Measurements from ENCODE around the gene C3orf22. TPM values are rescaled to one million over a fixed set of nuclear protein-coding genes. Genes with fewer than 3 reads are reported as not detected.

C3orf22 gene
- total and polyA plus RNA-seq, 2 donors, result 0.05 TPM; not detected in 1

DNA sequence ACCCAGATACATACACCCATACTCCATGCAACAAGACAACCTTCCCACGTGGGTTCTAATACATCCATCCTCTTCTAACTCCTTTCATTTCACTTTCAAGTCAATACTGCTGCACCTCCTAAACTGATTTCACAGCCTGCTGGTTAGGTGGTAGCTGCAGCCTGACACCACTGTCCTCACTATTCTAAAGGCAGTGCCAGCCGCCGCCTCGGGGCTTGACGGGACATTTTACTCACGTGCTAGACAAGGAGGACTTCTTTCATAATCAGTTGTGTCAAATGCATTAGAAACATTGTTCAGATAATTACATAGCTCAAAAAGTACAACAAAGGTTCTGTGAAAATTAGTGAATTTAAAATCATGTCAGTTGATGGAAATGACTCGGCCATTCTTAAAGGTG is 47.4 kb downstream of the C3orf22 start:
- H3K36me3 ChIP-seq (ENCODE audit: control insufficient read depth in 2 of 2, insufficient read depth in 2 of 2, low read length in 1 of 2), result no peaks in the 10 kb centered on the region
- WGBS, result 81% methylated on average over 7 of the region's 7 CpGs
- no peak overlapping the region for H3K4me3 ChIP-seq (ENCODE audit: low read length in 2 of 2)
- H3K27ac ChIP-seq (ENCODE audit: low read depth in 1 of 2, low read length in 1 of 2), result no peak overlapping the region
- no peaks in the 10 kb centered on the region for H3K27me3 ChIP-seq (ENCODE audit: control insufficient read depth in 2 of 2, insufficient read depth in 1 of 2, low read length in 1 of 2)
- no peaks in the 10 kb centered on the region for H3K9me3 ChIP-seq (ENCODE audit: control insufficient read depth in 2 of 2, insufficient read depth in 1 of 2, low read length in 1 of 2)
- peaks cover 0 to 3% of the 10 kb centered on the region in 2 donors for H3K4me1 ChIP-seq (ENCODE audit: control insufficient read depth in 2 of 2, insufficient read depth in 2 of 2, low read length in 2 of 2)
- DNase-seq (ENCODE audit: low read depth in 6 of 9, low spot score in 9 of 9), result no peak

DNA sequence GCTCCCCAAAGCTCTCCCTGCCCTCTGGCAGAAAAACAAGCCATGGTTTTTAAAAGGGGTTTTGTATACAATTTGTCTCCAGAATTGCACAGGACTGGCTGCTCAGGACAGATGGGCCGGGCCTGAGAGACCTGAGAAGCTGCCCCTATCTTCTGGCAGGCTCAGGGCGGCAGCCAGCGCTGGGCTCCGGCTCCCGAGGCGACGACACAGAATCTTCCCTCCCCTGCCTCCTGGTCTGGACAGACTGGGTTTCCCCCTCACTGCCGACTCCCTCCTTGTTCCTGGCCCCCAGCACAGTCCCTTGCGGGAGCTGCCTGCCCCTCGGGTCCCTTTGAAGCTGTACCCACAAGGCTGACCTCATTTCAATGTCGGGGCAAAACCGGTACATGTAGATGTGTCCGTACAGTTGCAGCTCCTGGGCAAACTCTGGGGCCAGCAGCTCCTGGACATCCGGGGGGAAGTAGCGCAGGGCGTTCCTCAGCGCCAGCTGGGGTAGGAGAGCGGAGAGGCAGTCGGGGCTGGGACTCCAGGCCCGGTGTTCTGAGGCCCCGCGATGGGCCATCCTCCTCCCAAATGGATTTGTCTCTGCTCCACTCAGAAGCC is 48.3 kb downstream of the C3orf22 start:
- Histone ChIP-seq H3K27me3 (ENCODE audit: control insufficient read depth in 2 of 2, insufficient read depth in 1 of 2, low read length in 1 of 2) (no peaks in the 10 kb centered on the region), H3K4me1 (ENCODE audit: control insufficient read depth in 2 of 2, insufficient read depth in 2 of 2, low read length in 2 of 2) (peaks cover 0 to 3% of the 10 kb centered on the region in 2 donors), H3K4me3 (ENCODE audit: low read length in 2 of 2) (no peak overlapping the region), H3K9me3 (ENCODE audit: control insufficient read depth in 2 of 2, insufficient read depth in 1 of 2, low read length in 1 of 2) (no peaks in the 10 kb centered on the region), H3K36me3 (ENCODE audit: control insufficient read depth in 2 of 2, insufficient read depth in 2 of 2, low read length in 1 of 2) (no peaks in the 10 kb centered on the region), H3K27ac (ENCODE audit: low read depth in 1 of 2, low read length in 1 of 2) (no peak overlapping the region)
- no peak for DNase-seq (ENCODE audit: low read depth in 6 of 9, low spot score in 9 of 9)
- 97% methylated on average over 22 of the region's 22 CpGs for WGBS

DNA sequence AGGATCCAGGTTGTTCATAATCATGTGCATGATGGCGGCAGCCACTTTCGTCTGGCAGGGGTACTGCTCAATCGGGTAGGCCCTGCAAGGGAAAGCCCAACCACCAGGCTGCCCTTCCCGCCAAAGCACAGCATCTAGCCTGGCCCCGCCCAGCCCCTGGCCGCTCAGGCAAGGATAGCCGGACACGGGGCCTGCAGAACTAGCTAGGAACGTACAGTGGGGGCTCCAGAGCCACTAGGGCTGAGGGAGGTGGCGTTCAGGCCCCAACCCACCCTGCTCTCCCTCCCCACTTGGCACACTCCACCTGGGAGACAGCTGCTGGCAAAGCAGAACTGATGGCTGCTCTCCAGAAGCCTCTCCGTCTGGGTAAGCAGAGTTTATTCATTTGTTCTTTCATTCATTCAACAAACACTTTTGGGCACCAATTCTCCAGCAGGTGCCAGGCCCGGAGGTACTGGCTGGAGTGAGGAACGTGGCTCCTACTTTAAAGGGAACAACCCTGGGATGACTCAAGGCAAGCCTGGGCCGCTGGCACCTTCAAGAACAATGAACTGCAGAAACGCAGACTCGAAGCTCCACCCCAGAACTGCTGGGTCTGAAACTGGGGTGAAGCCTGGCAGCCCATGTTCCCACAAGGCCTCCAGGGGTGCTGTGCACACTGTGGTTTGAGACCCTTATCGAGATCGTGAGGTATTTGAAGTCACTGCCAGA is 49.0 kb downstream of the C3orf22 start:
- Histone ChIP-seq H3K4me1 (ENCODE audit: control insufficient read depth in 2 of 2, insufficient read depth in 2 of 2, low read length in 2 of 2) (peaks cover 0 to 3% of the 10 kb centered on the region in 2 donors), H3K27ac (ENCODE audit: low read depth in 1 of 2, low read length in 1 of 2) (no peak overlapping the region), H3K36me3 (ENCODE audit: control insufficient read depth in 2 of 2, insufficient read depth in 2 of 2, low read length in 1 of 2) (no peaks in the 10 kb centered on the region), H3K27me3 (ENCODE audit: control insufficient read depth in 2 of 2, insufficient read depth in 1 of 2, low read length in 1 of 2) (no peaks in the 10 kb centered on the region), H3K4me3 (ENCODE audit: low read length in 2 of 2) (no peak overlapping the region), H3K9me3 (ENCODE audit: control insufficient read depth in 2 of 2, insufficient read depth in 1 of 2, low read length in 1 of 2) (no peaks in the 10 kb centered on the region)
- no peak for DNase-seq (ENCODE audit: low read depth in 6 of 9, low spot score in 9 of 9)
- 91% methylated on average over 18 of the region's 18 CpGs for WGBS

DNA sequence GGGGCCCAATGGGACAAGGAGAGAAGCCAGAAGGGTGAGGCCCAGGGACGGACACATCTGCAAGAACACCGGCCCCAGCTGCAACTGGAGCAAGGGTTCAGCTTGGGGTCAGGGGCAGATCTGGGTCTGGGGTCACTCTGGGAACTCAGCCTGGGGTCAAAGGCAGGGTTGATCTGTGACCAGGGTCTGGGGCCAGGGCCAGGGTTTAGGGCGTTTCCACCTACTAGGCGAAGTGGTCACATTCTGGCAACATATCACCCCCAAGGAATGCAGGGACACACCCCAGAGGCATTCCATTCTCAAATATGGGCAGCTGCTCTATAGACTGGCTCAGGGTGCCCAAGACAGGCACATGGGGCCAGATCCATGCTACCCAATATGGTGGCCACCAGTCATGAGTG is 50.2 kb downstream of the C3orf22 start:
- Histone ChIP-seq H3K36me3 (ENCODE audit: control insufficient read depth in 2 of 2, insufficient read depth in 2 of 2, low read length in 1 of 2) (no peaks in the 10 kb centered on the region), H3K4me1 (ENCODE audit: control insufficient read depth in 2 of 2, insufficient read depth in 2 of 2, low read length in 2 of 2) (peaks cover 0 to 3% of the 10 kb centered on the region in 2 donors), H3K27ac (ENCODE audit: low read depth in 1 of 2, low read length in 1 of 2) (no peak overlapping the region), H3K27me3 (ENCODE audit: control insufficient read depth in 2 of 2, insufficient read depth in 1 of 2, low read length in 1 of 2) (no peaks in the 10 kb centered on the region), H3K9me3 (ENCODE audit: control insufficient read depth in 2 of 2, insufficient read depth in 1 of 2, low read length in 1 of 2) (no peaks in the 10 kb centered on the region), H3K4me3 (ENCODE audit: low read length in 2 of 2) (no peak overlapping the region)
- no peak for DNase-seq (ENCODE audit: low read depth in 6 of 9, low spot score in 9 of 9)
- WGBS, result 97% methylated on average over 4 of the region's 4 CpGs

DNA sequence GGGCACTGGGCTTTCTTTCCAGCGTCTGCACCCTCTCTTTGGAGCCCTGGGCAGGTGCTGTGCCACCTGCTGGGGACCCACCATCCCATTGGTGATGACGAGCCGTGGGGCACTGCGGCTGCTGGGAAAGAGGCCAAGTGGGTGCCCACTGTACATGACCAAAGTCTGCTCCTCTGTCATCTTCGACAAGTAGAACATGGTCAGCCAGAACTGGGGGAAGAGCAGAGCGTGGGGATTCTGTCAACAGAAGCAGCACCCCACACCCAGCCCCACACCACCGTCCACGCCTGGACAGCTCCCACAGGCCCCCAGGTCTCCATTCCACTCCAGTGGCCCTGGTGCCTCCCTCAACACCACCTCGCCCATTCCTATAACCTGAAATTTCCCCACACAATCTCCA is 50.8 kb downstream of the C3orf22 start:
- no peak for DNase-seq (ENCODE audit: low read depth in 6 of 9, low spot score in 9 of 9)
- Histone ChIP-seq H3K27me3 (ENCODE audit: control insufficient read depth in 2 of 2, insufficient read depth in 1 of 2, low read length in 1 of 2) (no peaks in the 10 kb centered on the region), H3K9me3 (ENCODE audit: control insufficient read depth in 2 of 2, insufficient read depth in 1 of 2, low read length in 1 of 2) (no peaks in the 10 kb centered on the region), H3K4me1 (ENCODE audit: control insufficient read depth in 2 of 2, insufficient read depth in 2 of 2, low read length in 2 of 2) (peaks cover 0 to 3% of the 10 kb centered on the region in 2 donors), H3K27ac (ENCODE audit: low read depth in 1 of 2, low read length in 1 of 2) (no peak overlapping the region), H3K4me3 (ENCODE audit: low read length in 2 of 2) (no peak overlapping the region), H3K36me3 (ENCODE audit: control insufficient read depth in 2 of 2, insufficient read depth in 2 of 2, low read length in 1 of 2) (no peaks in the 10 kb centered on the region)
- WGBS, result 92% methylated on average over 9 of the region's 9 CpGs

DNA sequence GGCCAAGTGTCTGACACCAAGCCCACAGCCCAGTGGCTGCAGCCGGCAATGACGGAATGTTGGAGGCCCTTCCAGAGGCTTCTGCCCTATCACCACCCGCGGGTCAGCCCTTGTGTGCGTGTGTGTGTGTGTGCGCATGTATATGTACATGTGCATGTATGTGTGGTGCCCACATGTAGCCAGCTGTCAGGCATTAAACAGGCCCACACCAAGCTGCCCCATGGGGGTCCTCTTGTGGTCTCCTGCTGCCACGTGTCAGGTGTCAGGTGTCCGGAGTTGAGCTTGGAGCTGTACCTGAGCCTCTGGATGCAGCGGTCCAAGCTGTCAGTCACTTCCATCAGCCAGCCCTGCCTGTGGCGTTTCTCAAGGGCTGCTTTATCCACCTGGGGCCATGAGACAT is 55.0 kb downstream of the C3orf22 start:
- H3K4me3 ChIP-seq (ENCODE audit: low read length in 2 of 2), result no peak overlapping the region
- peaks cover 0 to 6% of the 10 kb centered on the region in 2 donors for H3K9me3 ChIP-seq (ENCODE audit: control insufficient read depth in 2 of 2, insufficient read depth in 1 of 2, low read length in 1 of 2)
- DNase-seq (ENCODE audit: low read depth in 6 of 9, low spot score in 9 of 9), result no peak
- no peaks in the 10 kb centered on the region for H3K27me3 ChIP-seq (ENCODE audit: control insufficient read depth in 2 of 2, insufficient read depth in 1 of 2, low read length in 1 of 2)
- H3K36me3 ChIP-seq (ENCODE audit: control insufficient read depth in 2 of 2, insufficient read depth in 2 of 2, low read length in 1 of 2), result no peaks in the 10 kb centered on the region
- WGBS, result 97% methylated on average over 10 of the region's 10 CpGs
- H3K4me1 ChIP-seq (ENCODE audit: control insufficient read depth in 2 of 2, insufficient read depth in 2 of 2, low read length in 2 of 2), result peaks cover 7 to 15% of the 10 kb centered on the region in 2 donors
- H3K27ac ChIP-seq (ENCODE audit: low read depth in 1 of 2, low read length in 1 of 2), result no peak overlapping the region

DNA sequence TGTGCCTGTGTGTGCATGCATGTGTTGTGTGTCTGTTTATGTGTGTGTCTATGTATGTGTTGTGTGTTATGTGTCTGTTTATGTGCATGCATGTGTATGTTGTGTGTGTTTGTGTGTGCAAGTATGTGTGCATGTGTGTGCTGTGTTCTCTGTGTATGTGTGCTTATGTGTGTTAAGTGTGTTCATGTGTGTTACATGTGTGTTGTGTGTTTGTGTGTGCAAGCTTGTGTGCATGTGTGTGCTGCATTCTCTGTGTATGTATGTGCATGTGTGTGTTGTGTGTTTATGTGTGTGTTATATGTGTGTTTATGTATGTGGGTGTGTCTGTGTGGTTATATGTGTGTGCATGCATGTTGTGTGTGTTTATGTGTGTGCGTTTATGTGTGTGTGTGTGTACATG is 56.1 kb downstream of the C3orf22 start:
- 100% methylated on average over 1 of the region's 1 CpG for WGBS
- Histone ChIP-seq H3K4me3 (ENCODE audit: low read length in 2 of 2) (no peak overlapping the region), H3K4me1 (ENCODE audit: control insufficient read depth in 2 of 2, insufficient read depth in 2 of 2, low read length in 2 of 2) (peaks cover 17 to 25% of the 10 kb centered on the region in 2 donors), H3K27me3 (ENCODE audit: control insufficient read depth in 2 of 2, insufficient read depth in 1 of 2, low read length in 1 of 2) (no peaks in the 10 kb centered on the region), H3K36me3 (ENCODE audit: control insufficient read depth in 2 of 2, insufficient read depth in 2 of 2, low read length in 1 of 2) (no peaks in the 10 kb centered on the region), H3K27ac (ENCODE audit: low read depth in 1 of 2, low read length in 1 of 2) (no peak overlapping the region), H3K9me3 (ENCODE audit: control insufficient read depth in 2 of 2, insufficient read depth in 1 of 2, low read length in 1 of 2) (peaks cover 0 to 6% of the 10 kb centered on the region in 2 donors)
- DNase-seq (ENCODE audit: low read depth in 6 of 9, low spot score in 9 of 9), result no peak

DNA sequence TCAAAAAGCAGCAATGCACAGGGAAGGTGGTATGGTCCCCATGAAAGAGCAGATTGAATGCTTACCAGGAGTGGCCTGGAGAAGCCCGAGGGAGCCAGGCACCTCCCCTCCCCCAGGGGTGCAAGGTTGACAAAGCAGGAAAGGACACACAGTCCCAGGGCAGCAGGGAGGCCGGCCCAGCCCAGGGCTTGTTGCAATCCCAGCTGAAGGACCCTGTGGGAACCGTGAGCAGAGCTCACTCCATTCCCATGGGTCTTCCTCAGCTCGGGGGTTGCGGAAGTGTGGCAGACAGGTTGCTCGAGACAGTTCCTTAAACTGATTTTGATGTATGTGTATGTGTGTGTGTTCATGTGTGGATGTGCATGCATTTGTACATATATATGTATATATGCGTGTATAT is 57.0 kb downstream of the C3orf22 start:
- no peaks in the 10 kb centered on the region for H3K36me3 ChIP-seq (ENCODE audit: control insufficient read depth in 2 of 2, insufficient read depth in 2 of 2, low read length in 1 of 2)
- no peak overlapping the region for H3K4me3 ChIP-seq (ENCODE audit: low read length in 2 of 2)
- no peaks in the 10 kb centered on the region for H3K27me3 ChIP-seq (ENCODE audit: control insufficient read depth in 2 of 2, insufficient read depth in 1 of 2, low read length in 1 of 2)
- DNase-seq (ENCODE audit: low read depth in 6 of 9, low spot score in 9 of 9), result no peak
- no peak overlapping the region for H3K27ac ChIP-seq (ENCODE audit: low read depth in 1 of 2, low read length in 1 of 2)
- WGBS, result 92% methylated on average over 7 of the region's 7 CpGs
- peaks cover 26 to 35% of the 10 kb centered on the region in 2 donors for H3K4me1 ChIP-seq (ENCODE audit: control insufficient read depth in 2 of 2, insufficient read depth in 2 of 2, low read length in 2 of 2)
- H3K9me3 ChIP-seq (ENCODE audit: control insufficient read depth in 2 of 2, insufficient read depth in 1 of 2, low read length in 1 of 2), result peaks cover 0 to 6% of the 10 kb centered on the region in 2 donors

DNA sequence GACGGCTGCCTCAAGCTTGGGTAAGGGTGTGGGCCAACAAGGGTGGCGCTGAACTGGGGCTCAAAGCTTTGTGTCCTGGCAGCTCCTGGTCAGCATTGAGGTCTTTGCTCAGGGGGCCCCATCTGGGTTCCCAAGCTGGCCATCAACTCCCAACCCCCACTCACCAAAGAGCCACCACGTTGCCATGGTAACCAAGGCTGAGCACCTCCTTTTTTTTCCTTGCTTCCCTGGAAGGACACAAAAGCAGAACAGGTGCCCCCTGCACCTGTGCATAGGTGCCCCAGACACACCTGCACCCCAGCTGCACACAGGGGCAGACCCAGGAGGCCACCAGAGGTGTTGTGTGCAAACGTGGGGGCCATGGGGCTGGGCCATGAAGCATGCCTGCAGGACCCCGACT is 57.7 kb downstream of the C3orf22 start:
- 86% methylated on average over 5 of the region's 5 CpGs for WGBS
- no peak overlapping the region for H3K27ac ChIP-seq (ENCODE audit: low read depth in 1 of 2, low read length in 1 of 2)
- no peak for DNase-seq (ENCODE audit: low read depth in 6 of 9, low spot score in 9 of 9)
- no peak overlapping the region for H3K4me3 ChIP-seq (ENCODE audit: low read length in 2 of 2)
- peaks cover 0 to 6% of the 10 kb centered on the region in 2 donors for H3K9me3 ChIP-seq (ENCODE audit: control insufficient read depth in 2 of 2, insufficient read depth in 1 of 2, low read length in 1 of 2)
- H3K27me3 ChIP-seq (ENCODE audit: control insufficient read depth in 2 of 2, insufficient read depth in 1 of 2, low read length in 1 of 2), result no peaks in the 10 kb centered on the region
- peaks cover 26 to 42% of the 10 kb centered on the region in 2 donors for H3K4me1 ChIP-seq (ENCODE audit: control insufficient read depth in 2 of 2, insufficient read depth in 2 of 2, low read length in 2 of 2)
- no peaks in the 10 kb centered on the region for H3K36me3 ChIP-seq (ENCODE audit: control insufficient read depth in 2 of 2, insufficient read depth in 2 of 2, low read length in 1 of 2)

All from thymus (tissue), 11 donors.